Neural cell (in vitro differentiated cells): ENCODE measurements around the gene C1orf50.

Experiments used
- CTCF ChIP-seq: fragments of 450-650 bp; IDR thresholded peaks from 2 replicates; pipeline ENCODE4 v1.5.1; 2014; ENCODE audit warnings: antibody characterized with exemption, mild to moderate bottlenecking, moderate library complexity; ENCODE audit not compliant: poor library complexity, severe bottlenecking
- EP300 ChIP-seq: fragments of 450-650 bp; conservative IDR thresholded peaks from 2 replicates; pipeline ENCODE4 v1.6.1; 2014; ENCODE audit warnings: antibody characterized with exemption, mild to moderate bottlenecking, moderate library complexity; ENCODE audit not compliant: poor library complexity, severe bottlenecking
- EZH2 ChIP-seq: fragments of 200-600, 300-800 bp; shearing (Covaris generic), sonication (generic); IDR thresholded peaks from 2 replicates; pipeline ENCODE4 v1.6.1; 2014; ENCODE audit warnings: antibody characterized with exemption, low read length, borderline replicate concordance, mild to moderate bottlenecking; ENCODE audit not compliant: insufficient read depth, poor library complexity, severe bottlenecking
- POLR2AphosphoS5 ChIP-seq: IDR thresholded peaks from 2 replicates; pipeline ENCODE4 v1.6.1; 2012
- RAD21 ChIP-seq: fragments of 450-650 bp; conservative IDR thresholded peaks from 2 replicates; pipeline ENCODE4 v1.6.1; 2014; ENCODE audit warnings: antibody characterized with exemption, mild to moderate bottlenecking, moderate library complexity
- REST ChIP-seq: IDR thresholded peaks from 2 replicates; pipeline ENCODE4 v1.6.1; 2012; ENCODE audit warnings: borderline replicate concordance
- SMC3 ChIP-seq: fragments of 450-650 bp; conservative IDR thresholded peaks from 2 replicates; pipeline ENCODE4 v1.6.1; 2014; ENCODE audit warnings: antibody characterized with exemption, mild to moderate bottlenecking, moderate library complexity; ENCODE audit not compliant: poor library complexity
- TAF1 ChIP-seq: IDR thresholded peaks from 2 replicates; pipeline ENCODE4 v1.6.1; 2012; ENCODE audit warnings: low read depth

GRCh38 chr1:42807056-42807668 is 40.1 kb downstream of the C1orf50 start:
- TF ChIP-seq CTCF, result no peak
- no peak for TF ChIP-seq REST
- TF ChIP-seq POLR2AphosphoS5, result no peak
- no peak for TF ChIP-seq SMC3
- TF ChIP-seq EZH2, result no peak
- no peak for TF ChIP-seq RAD21
- no peak for TF ChIP-seq EP300
- TF ChIP-seq TAF1, result no peak
